GM12872 (cell line): ENCODE data around the gene SCFD2.

Experiments
- CTCF ChIP-seq: IDR thresholded peaks from 3 replicates; pipeline ENCODE4 v1.5.1; 2011; ENCODE audit warnings: low read depth, mild to moderate bottlenecking, low read length, moderate library complexity; ENCODE audit not compliant: insufficient read depth

The SCFD2 gene

GRCh38 chr4:52976523-52977230 is 389.2 kb downstream of the SCFD2 start:
- no peak for TF ChIP-seq CTCF

GRCh38 chr4:52968691-52969090 is 397.2 kb downstream of the SCFD2 start:
- no peak for TF ChIP-seq CTCF

GRCh38 chr4:52968241-52968640 is 397.6 kb downstream of the SCFD2 start:
- no peak for TF ChIP-seq CTCF

- TF ChIP-seq CTCF, result no peak
These were observed 399.1 kb downstream of the SCFD2 start for GRCh38 chr4:52966781-52967180.

- no peak for TF ChIP-seq CTCF
These were observed 399.7 kb downstream of the SCFD2 start for GRCh38 chr4:52966172-52966571.

GRCh38 chr4:52964561-52965101 is 401.2 kb downstream of the SCFD2 start:
- TF ChIP-seq CTCF, result no peak

- no peak for TF ChIP-seq CTCF
These were observed 401.9 kb downstream of the SCFD2 start for GRCh38 chr4:52964011-52964410.
